ENCODE results near the gene CPNE5.

- TF ChIP-seq POLR2AphosphoS5 (IDR thresholded peaks at IDR 0.05; ENCODE audit: low read depth) (no peak), REST (IDR thresholded peaks at IDR 0.05; ENCODE audit: insufficient replicate concordance, low read depth) (no peak), CTCF (IDR thresholded peaks at IDR 0.05; ENCODE audit: insufficient read depth, low read length) (no peak), GABPA (IDR thresholded peaks at IDR 0.05; ENCODE audit: low read depth) (no peak), SPI1 (IDR thresholded peaks at IDR 0.05; ENCODE audit: borderline replicate concordance, low read depth) (no peak)
Measured at GRCh38 chr6:36863670-36864540, 24.7 kb upstream of the CPNE5 start.
